ENCODE data around the gene MRPL18. TPM values are rescaled to one million over a fixed set of nuclear protein-coding genes. Genes with fewer than 3 reads are reported as not detected.
A peak's percentile ranks its signal among the peaks of the same experiment; 100 is the strongest.

Gene MRPL18
- total and polyA plus RNA-seq, 9 of the 15 experiments (the other 6 are each of a cell fraction or from before 2014, with no cell fraction given): 149 to 456 (median 196) TPM

GRCh38 chr6:159805440-159806020 is 15.3 kb downstream of the MRPL18 start (continued):
- TF ChIP-seq ZNF518B (CRISPR knock-in tag; IDR thresholded peaks at IDR 0.05) (no peak), CAMTA2 (CRISPR knock-in tag; conservative IDR thresholded peaks at IDR 0.05) (no peak), BACH1 (tag; IDR thresholded peaks at IDR 0.05) (peak; percentile 56; the same call in 1 of the 2 replicates), HOXB6 (CRISPR knock-in tag; IDR thresholded peaks at IDR 0.05; ENCODE audit: borderline replicate concordance) (no peak), FOXA3 (CRISPR knock-in tag; conservative IDR thresholded peaks at IDR 0.05 in 1 of 2, IDR thresholded peaks at IDR 0.05 in 1 of 2) (peak in 1 of 2 experiments; percentile 79; a peak in 2 of 4 replicates), TCF7L2 (IDR thresholded peaks at IDR 0.05; ENCODE audit: low read depth, low read length) (no peak), ZNF143 (CRISPR knock-in tag; IDR thresholded peaks at IDR 0.05) (no peak), EGR1 (conservative IDR thresholded peaks at IDR 0.05) (no peak), GABPA (tag; conservative IDR thresholded peaks at IDR 0.05; ENCODE audit: low read depth) (peak; percentile 27; the same call in 1 of the 2 replicates), HBP1 (CRISPR knock-in tag; IDR thresholded peaks at IDR 0.05) (no peak), ATF4 (CRISPR knock-in tag; IDR thresholded peaks at IDR 0.05) (peak; percentile 83), ZBTB8A (IDR thresholded peaks at IDR 0.05; ENCODE audit: partially characterized antibody) (no peak), ZNF584 (CRISPR knock-in tag; IDR thresholded peaks at IDR 0.05; ENCODE audit: low read depth) (peak; percentile 25; the same call in 1 of the 2 replicates), POU5F1 (IDR thresholded peaks at IDR 0.05; ENCODE audit: borderline replicate concordance, low read depth, low read length, partially characterized antibody) (no peak), HDAC3 (IDR thresholded peaks at IDR 0.05; ENCODE audit: borderline replicate concordance, partially characterized antibody) (no peak), ATF3 (IDR thresholded peaks at IDR 0.05) (peak; percentile 47; the same call in 1 of the 2 replicates), ATF3 (CRISPR knock-in tag; conservative IDR thresholded peaks at IDR 0.05) (no peak), ESRRB (CRISPR knock-in tag; IDR thresholded peaks at IDR 0.05; ENCODE audit: borderline replicate concordance) (no peak), HDAC1 (IDR thresholded peaks at IDR 0.05) (no peak), ZNF3 (CRISPR knock-in tag; IDR thresholded peaks at IDR 0.05) (no peak), ATF1 (CRISPR knock-in tag; IDR thresholded peaks at IDR 0.05) (no peak), ATF1 (tag; IDR thresholded peaks at IDR 0.05) (0 out of 2 replicates have a peak, but pooled peaks have one; percentile 12)

Measured in K562 (cell line).